Hepatocyte (in vitro differentiated cells): ENCODE results near the gene DAPK2.

Source experiments
- CTCF ChIP-seq: fragments of 200-600 bp; sonication (generic); IDR thresholded peaks from 2 replicates; pipeline ENCODE4 v1.5.1; 2016; ENCODE audit warnings: antibody characterized with exemption, mild to moderate bottlenecking; ENCODE audit not compliant: poor library complexity
- EZH2 ChIP-seq: fragments of 200-600 bp; sonication (generic); IDR thresholded peaks from 2 replicates; pipeline ENCODE4 v1.6.1; 2016; ENCODE audit warnings: antibody characterized with exemption, mild to moderate bottlenecking, borderline replicate concordance
- EZH2phosphoT487 ChIP-seq: fragments of 200-600 bp; sonication (generic); IDR thresholded peaks from one replicate; pipeline ENCODE4 v1.6.1; 2018; ENCODE audit warnings: antibody characterized with exemption, mild to moderate bottlenecking, low read depth, moderate library complexity; ENCODE audit not compliant: unreplicated experiment, severe bottlenecking

- TF ChIP-seq EZH2 (no peak), CTCF (no peak), EZH2phosphoT487 (no peak)
Observed at GRCh38 chr15:63909819-63910437, 136.4 kb downstream of the DAPK2 start.
